Activated CD4-positive, CD25-positive, alpha-beta regulatory T cell treated with anti-CD3 and anti-CD28 coated beads, Interleukin-2, amount 50 U/mL, for 72 hours (primary cell): ENCODE results near the gene THRA.

ENCODE experiments used
- DNase-seq: peaks from one replicate; pipeline ENCODE4 v3.0.0; 2021

Gene THRA

DNA sequence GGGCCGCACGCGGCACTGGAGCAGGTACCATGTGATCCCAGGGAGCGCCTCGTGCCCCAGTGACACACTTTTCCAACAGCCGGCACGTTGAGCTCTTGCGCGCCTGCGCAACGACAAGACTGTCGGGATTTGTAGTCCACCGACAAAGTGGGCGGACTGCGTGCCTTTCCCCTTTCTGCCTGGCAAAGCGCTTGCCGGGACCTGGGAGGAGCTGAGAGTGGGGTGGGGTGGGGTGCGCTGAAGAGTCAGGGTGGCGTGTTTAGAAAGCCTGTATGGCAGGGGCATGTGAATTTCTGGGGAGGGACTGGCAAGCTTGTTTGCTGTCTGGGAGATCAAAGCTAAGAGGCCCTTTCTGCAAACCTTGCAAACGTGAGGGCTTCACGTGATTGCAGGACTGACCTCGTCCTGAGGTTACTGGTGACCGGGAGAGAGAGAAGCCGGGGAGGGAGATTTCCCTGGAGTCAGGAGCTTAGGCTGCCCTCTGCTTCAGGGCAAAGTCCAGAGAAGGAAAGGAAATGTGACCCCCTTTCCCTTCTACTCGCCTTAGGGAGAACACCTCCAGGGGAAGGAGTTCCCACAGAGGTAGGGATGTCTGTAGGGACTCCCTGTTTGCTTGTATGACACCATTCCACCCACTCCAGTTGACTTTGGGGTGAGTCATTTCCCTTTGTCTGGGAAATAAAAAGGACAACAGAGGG, 38.1 kb downstream of the THRA start:
- DNase-seq, result peak; percentile 81

DNA sequence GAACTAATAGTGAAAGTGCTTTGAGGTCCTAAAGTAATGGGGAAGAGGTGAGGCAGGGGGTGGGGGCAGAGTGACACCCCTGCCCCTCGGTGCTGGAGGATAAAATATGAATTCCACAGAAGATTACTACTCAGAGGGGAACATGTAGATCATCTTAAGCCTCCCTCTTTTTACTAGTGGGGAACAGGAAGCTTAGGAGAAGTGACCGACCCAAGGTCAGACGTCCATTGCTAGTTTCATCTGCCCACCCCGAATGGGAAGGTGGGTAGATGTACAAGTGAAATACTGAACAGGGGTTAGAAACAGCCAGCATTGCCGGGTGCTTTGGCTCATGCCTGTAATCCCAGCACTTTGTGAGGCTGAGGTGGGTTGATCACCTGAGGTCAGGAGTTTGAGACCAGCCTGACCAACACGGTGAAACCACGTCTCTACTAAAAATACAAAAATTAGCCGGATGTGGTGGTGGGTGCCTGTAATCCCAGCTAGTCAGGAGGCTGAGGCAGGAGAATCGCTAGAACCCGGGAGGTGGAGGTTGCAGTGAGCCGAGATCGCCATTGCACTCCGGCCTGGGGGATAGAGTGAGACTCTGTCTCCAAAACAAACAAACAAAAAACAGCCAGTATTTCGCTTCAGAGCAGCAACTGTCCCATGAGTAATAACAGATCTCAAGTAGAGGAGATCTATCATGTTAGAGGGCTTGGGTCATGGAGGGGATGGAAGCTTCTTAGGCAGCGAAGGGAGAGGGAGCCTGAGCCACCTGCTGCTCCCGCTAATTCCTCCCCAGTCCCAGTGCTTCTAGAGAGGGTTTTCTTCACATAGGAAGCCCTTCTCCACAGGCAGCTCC, 38.8 kb downstream of the THRA start:
- DNase-seq, result no peak

DNA sequence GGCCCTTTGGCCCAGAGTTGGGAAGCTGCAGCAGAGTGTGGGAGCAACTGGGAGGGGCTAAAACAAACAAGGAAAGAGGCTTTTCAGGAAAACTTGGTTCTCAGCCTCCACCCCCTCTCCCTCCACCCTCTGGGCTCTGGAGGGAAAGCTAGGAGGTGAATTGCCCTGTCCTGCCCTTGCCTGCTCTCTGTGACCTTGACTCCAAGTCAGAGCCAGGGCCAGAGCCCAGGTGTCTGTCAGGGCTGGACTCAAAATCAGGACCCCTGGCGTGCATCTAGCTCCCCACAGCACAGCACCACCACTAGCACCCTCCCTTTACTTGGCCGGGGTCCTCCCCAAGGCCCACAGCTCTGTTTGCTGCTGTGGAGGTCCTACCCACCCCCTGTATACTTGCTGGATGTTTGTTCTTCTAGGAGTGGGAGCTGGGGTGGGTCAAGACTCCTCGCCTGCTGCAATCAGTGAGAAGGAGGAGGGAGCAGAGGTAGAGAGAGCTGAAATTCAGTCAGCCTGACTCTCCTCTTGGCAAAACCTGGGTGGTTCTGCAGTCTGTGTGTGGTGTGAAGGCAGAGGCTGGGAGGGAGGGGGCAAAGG, 40.4 kb downstream of the THRA start:
- no peak for DNase-seq

DNA sequence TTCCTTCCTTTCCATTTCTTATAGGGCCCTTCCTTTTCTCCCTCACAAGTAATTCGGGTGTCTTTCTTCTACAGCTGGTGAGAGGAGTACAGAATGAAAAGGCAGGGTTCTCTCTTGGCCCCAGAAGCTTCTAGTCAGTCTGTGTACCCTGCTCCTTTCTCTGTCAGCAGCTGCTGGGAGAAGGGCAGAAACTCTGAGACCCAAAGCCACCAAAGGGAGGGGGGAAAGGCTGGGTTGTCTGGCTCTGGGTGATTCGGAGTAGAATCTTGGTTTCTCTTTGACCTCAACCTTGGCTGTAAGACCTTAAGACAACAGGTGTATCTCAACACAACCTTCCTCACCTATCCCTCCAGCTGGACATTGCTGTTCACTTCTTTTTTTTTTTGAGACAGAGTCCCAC, 40.9 kb downstream of the THRA start:
- DNase-seq, result no peak

DNA sequence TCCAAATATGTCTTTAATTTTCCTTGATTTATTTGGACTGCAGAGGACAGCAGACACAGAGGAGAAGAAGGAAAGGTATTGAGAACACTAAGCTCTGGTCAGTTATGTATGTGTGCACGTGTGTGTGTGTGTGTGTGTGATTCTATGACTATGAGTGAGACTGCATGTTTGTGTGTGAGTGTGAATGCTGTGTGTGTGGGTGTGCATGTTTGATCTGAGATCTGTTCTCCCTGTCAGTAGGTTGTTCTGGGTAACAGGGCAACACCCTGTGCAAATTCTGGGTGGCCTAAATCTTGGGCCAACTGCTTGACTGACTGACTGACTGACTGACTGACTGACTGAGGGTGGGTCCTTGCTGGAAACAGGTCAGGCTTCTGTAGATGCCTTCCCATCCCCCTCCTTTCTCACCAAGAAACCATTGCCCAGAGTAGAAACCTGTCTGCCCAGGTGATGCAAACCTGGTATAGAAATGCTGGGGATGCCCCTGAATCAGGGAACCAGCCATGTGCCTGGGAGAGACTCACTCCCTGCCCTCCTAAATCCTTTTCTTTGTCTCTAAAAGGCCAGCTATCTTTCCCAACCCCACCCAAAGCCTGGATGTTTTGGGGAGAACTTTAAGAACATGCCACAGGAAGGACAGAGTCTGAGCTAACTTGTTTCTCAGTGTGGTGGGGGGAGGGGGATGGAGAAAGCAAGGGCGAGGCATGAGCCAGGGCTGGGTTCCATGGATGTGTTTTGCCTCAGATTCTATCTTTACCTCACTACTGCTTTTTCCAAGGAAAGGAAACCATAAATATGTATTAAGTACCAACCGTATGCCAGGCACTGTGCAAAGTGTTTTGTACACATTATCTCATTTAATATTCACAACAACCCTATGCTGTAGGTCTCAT, 42.1 kb downstream of the THRA start:
- no peak for DNase-seq

DNA sequence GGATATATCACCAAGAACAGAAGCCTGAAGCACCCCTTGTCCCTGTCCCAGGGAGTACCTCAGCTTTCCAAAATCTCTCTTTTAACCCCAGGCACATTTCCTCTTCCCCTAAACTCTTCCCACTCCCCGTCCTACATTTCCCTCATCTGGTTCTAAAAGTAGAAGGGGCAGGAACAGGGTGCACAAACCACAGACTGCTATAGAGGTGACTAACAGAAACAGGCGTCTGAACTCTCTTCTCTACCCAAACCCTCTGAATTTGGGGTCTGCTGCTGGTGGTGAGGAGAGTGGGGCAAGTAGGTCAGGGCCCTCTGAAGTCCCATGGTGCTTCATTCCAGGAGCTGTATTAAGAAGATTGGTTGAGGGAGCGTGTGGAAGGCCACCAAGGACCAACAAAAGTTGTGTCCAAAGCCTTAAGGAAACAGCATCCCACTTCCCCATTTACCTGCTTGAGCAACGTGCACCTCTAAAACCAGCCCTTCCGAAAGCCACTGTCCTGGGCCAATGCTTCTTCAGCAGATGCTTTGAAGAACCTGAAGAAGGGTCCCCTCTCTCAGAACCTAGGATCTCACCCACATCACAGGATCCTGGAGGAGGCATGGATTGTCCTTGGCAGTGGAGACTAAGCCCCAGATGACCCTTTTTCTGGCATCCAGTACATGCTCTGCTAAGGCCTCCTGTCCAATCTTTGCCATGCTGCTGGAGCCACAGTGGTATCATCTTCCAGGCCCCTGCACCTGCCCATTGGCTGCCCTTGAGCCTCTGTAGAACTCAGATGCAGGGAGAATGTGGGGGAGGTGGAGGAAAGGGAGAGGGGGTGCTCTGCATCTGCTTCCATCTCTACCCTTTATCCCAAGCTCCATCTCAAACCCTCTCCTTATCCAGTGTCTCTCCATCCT, 43.3 kb downstream of the THRA start:
- no peak for DNase-seq

DNA sequence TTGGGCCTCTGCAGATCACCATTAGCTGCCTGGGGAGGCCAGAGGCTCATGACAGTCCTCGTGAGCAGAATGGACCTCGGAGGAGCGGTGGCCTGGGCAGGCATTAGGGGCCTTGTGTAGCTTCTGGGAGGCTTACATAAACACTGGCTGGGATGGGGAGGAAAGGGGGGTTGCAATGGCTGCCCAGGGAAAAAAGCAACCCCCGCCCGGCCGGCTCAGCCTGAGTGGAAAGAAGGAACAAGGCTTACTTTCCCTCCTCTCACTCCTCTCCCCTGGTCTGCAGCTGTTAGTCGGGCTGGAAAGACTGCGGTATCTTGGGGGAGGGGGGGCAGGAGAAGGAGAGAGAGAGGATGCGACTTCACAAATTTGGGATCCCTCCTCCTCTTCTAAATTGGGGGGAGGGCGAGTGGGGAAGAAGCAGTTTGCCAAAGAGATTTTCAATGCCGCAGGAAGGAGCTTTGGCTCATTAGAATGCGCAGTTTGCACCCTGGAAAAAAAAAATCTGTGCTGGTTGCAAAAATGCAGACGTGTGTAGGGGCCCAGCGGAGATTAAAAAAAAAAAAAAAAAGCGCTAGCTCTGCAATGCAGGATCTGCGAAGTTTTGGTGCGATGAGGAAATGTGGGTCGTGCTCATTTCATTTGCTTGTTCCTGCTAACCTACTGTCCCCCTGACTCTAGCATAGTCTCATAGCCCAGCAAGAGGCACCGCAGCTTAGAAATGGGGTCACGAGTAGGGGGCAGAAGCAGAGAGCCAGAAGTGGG, 44.2 kb downstream of the THRA start:
- DNase-seq, result no peak

DNA sequence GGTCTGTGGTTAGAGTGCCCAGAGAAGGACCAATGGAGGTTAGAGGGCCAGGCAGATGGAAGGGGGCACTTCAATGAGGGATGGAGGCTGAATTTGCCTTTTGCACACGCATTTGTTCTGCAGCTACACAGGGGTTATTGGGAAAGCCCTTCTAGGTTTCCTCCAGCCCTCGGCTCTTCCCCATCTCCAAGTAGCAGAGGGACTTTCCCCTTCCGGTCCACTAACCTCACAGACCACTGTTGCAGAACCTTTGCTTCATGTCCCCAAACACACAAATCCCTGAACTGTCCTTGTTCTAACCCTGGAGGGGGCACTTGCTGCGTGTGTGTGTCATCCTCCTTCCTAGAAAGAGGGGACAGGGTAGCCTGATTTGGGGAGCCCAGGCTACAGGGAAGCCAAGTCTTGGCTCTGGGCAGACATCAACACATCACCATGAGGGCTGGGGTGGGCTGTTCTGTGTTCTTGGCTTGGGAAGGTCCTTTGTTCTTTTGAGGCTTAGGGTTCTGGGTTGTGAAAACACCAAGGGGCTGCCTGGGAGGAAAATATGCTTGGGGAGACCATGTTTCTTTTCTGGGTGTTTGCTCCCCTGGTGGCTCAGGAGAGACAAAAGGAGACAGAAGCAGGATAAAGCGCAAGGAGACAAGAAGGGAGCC, 44.9 kb downstream of the THRA start:
- DNase-seq, result no peak

DNA sequence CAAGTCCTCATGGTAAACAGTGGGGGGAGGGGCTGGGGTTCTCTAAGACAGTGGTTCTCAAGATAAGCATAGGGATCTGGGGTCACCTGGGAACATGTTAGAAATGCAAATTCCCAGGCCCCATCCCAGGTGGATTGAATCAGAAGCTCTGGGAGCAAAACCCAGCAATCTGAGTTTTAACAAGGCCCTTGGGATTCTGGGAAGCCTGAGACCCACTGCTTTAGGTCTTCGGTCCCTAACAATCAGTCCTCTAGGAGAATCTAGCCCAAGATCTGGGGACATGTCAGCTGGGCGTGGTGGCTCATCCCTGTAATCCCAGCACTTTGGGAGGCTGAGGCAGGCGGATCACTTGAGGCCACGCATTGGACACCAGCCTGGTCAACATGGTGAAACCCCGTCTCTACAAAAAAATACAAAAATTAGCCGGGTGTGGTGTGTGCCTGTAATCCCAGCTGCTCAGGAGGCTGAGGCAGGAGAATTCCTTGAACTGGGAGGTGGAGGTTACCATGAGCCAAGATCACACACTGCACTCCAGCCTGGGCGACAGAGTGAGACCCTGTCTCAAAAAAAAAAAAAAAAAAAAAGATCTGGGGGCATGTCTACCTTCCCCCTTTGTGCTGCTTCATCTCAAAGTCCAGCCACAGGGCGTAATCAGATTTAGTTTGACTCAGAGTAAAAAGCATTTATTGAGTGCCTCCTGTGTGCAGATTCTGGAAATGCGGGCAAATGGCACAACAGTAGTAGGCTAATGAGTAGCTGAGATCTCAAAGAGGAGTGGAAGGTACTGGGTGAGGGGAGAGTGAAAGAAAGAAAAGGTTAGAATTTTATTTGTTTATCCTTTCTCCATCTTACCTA, 46.4 kb downstream of the THRA start:
- DNase-seq, result no peak

DNA sequence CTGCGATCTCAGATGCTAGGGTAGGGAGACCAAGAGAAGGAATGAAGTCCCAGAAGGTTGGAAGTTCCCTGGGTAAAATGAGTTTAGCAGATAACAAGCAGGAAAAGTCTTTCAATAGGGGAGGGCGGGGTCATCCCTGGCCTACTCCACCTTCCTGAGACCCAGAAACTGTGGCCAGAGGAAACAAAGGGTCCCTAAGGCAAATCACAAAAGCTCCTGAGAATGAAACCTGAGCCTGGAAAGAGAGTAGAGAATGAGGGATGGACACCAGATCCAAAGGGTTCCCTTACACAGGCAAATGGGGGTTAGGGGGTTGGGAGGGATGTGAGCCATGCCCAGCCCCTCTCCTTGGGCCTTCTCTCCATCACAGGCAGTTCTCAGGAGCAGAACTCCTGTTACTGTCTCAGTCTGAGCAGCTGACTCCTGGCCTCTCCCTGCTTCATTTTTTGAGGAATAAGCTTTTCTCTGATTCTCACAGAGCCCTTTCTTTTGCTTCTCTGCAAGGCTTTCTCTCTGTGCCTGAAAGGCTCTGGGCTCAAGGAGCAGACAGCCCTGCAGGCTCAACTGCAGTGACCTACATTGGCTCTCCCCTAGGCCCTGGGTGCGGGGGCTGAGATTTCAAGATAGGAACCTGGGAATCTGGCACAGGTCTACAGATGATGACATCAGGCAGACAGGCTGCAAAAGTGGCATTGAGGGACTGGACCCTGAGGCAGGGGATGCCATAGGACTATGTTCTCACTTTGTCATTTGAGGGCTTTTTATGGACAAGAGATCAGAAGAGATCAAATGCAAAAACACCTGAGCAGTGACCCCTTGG, 47.5 kb downstream of the THRA start:
- DNase-seq, result no peak

DNA sequence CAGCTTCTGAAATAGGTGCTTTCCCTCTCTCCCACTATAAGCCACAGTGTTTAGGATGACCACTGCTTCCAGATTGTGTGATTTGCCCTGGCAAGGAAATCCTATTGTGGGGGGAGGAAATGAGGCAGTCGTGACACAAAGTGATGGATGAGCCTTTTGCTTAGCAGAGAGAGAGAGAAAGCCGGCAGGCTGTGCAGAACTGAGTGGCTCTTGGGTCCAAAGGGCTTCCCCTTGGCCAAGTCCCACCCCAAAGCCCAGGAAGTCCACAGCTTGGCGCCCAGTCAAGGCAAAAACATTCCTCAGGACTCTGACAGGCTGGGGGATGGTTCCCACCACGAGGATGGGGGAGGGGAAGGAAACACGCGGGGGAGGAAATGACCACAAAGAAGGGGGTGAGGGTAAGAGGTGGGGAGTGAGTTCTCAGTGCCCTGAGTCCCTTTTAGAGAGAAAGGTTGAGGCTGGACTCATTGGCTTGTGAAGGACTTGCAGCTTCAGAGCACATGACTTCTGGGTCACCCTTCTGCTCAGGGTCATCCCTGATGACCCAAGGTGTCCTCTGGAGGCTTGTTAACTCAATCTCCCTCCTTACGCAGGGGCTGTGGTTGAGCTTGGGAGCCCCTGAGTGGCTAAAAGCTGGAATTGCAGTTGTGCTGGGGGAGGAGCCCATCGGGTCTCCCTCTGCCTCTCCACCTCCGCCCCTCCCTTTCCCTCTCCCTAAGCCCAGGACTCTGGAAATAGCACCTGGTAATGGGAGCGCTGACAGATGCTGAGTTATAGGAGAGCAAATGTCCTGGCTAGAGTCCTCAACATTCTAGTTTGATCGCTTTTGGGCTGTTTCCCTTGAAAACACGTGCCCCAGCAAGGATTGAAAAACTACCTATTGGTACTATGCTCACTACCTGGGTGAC, 48.7 kb downstream of the THRA start:
- DNase-seq, result peak; percentile 67

DNA sequence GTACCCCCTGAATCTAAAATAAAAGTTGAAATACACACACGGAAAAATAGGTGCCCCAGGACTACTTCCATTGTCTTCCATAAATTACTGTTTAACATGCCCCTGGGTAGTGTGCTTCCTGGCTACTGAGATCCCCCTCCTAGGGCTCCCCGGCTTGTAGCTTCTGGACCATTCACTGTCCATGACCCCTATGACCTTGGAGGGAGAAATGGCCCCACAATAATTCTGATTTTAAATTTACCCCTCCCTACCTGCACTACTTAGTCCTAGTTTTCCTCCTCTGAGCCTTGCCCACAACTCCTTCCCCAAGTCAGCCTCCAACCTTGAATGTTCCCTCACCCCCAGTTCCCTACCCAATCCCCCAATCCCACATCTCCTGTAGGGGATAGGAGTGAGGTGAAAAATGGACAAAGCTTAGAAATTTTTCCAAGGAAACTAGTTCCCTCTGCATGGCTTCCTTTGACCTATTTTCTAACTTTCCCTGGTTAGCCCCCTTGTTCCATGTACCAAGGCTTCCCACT, 49.5 kb downstream of the THRA start:
- no peak for DNase-seq

DNA sequence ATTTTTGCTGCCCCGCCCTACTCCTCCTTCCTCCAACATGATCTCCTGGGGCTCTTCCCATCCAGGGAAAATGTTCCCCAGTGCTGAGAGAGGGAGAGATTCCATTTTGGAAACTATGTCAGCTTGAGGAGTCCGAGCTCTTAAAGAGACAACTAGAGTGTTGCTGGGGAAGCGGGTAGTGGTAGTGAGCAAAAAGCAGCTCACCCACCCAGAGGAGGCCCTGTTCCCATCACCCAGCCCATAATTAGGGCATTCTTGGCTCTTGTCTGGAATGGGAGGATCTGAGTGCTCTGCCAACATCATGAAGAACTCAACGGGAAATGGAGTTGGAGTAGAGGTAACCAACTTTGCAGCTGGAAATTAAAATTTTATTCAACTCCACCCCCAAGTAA, 49.9 kb downstream of the THRA start:
- no peak for DNase-seq

DNA sequence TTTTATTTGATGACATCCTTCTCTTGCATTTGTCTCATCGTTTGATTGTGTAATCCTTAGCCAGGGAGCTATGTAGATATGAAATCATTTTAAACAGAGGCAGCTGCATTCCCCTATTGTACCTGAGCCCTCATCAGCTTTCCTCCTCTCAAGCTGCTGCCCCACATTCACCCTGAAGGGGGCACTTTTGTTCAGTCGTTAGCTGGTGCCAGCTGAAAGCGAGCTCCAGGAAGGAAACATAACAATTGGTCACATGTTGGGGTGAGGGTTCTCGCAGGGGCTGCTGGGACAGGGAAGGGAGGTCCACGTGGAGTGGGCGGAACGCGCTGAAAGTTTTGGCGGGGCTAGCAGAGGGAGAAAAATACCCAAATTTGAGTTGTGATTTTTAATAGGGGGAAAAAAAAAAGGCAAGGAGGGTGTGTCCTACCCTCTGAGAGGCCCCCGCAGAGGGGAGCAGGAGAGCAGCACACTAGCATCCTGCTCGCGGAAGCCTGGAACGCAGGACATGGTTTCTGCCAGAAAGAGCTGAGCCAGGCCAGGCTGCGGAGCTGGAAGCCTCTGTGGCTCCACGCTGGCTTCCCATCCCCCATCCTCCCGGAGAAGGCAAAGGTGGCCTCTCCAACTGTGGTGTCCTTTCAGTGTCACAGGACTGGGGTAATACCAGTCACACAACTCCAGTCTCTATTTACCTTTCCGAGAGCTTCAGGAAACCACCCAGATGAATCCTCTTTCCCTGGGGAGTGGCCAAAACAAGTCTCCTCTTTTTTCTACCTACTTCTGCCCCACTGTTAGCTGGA, 50.5 kb downstream of the THRA start:
- DNase-seq, result peak; percentile 89

DNA sequence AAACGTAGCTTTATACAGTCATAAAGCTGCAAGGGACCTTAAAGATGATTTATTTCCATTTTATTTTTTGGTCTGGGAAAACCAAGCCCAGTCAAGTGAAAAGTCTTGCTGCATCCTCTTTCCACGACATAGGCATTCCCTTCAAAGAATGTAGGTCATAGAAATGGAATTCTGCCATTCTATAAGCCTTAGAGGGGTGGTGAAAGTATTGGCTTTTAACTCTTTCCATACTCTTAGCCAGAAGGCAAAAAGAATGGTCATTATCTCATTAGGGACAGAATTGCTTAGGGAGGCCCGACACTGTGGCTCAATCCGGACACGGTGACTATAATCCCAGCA, 51.1 kb downstream of the THRA start:
- no peak for DNase-seq

DNA sequence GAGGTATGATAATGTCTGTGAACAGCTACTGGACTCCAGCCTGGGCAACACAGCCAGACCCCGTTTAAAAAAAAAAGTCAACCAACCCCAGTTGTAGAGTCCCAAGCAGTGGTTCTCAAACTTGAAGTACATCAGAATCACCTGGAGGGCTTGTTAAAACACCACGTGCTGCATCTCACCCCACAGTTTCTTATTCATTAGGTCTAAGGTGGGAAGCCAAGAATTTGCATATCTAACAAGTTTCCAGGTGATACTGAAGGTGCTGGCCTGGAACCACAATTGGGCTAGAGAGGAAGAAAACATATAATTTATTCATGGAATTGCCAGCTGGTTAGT, 52.3 kb downstream of the THRA start:
- DNase-seq, result no peak
